DMS 273 (cell line): ENCODE data around the gene DBX1.
"Not testable (repeated sequence)": the region's sequence is repeated elsewhere in the genome, so short reads cannot be mapped to it uniquely, and the experiment has no call there.

ENCODE experiments used
- DNase-seq: peaks from one replicate; lab custom pipeline; 2025; ENCODE audit not compliant: unreplicated experiment; lab: John Stamatoyannopoulos, UW

DBX1 gene

GRCh38 chr11:20161923-20162744, 1.9 kb upstream of the DBX1 start:
- no peak for DNase-seq

GRCh38 chr11:20161230-20161918, 1.1 kb upstream of the DBX1 start:
- DNase-seq = peak; percentile 28

GRCh38 chr11:20159466-20160381, 551 bp downstream of the DBX1 start:
- DNase-seq = no peak

GRCh38 chr11:20158597-20159257, 1.5 kb downstream of the DBX1 start:
- peak; percentile 41 for DNase-seq

GRCh38 chr11:20157728-20158127, 2.5 kb downstream of the DBX1 start:
- no peak for DNase-seq

GRCh38 chr11:20156876-20157613, 3.2 kb downstream of the DBX1 start:
- peak; percentile 6 for DNase-seq

GRCh38 chr11:20156280-20156875, 3.9 kb downstream of the DBX1 start:
- DNase-seq = peak; percentile 14

- DNase-seq = no peak
These were observed 4.5 kb downstream of the DBX1 start for GRCh38 chr11:20155683-20156279.

- no peak for DNase-seq
These were observed 5.9 kb downstream of the DBX1 start for GRCh38 chr11:20154381-20154780.

GRCh38 chr11:20138707-20139106, 21.6 kb downstream of the DBX1 start:
- no peak for DNase-seq

GRCh38 chr11:20137637-20138036, 22.6 kb downstream of the DBX1 start:
- no peak for DNase-seq

- DNase-seq = no peak
These were observed 25.1 kb downstream of the DBX1 start for GRCh38 chr11:20134991-20135736.

GRCh38 chr11:20132667-20133039, 27.6 kb downstream of the DBX1 start:
- no peak for DNase-seq

GRCh38 chr11:20131788-20132666, 28.2 kb downstream of the DBX1 start:
- peak; percentile 74 for DNase-seq

- DNase-seq = no peak
These were observed 30.6 kb downstream of the DBX1 start for GRCh38 chr11:20129665-20130064.

- not testable (repeated sequence) for DNase-seq
These were observed 31.8 kb downstream of the DBX1 start for GRCh38 chr11:20128528-20128825.

GRCh38 chr11:20127671-20128527, 32.4 kb downstream of the DBX1 start:
- DNase-seq = peak; percentile 82
